Dedifferentiated amniotic fluid mesenchymal stem cell (primary cell): Measurements from ENCODE around the gene PBX4.
A peak's percentile ranks its signal among the peaks of the same experiment; 100 is the strongest.
"Not testable (repeated sequence)": the region's sequence is repeated elsewhere in the genome, so short reads cannot be mapped to it uniquely, and the experiment has no call there.

Experiments used
- DNase-seq: peaks from one replicate; pipeline ENCODE4 v3.0.0-alpha.2; 2016; ENCODE audit errors: extremely low spot score

PBX4 gene

GRCh38 chr19:19627621-19628500 is 9.4 kb upstream of the PBX4 start, which contains the start of gene LPAR2:
LPAR2 (minus strand) TSS chr19:19628220; CDS start chr19:19627275, 945 bp downstream.
- DNase-seq, result no peak

- DNase-seq, result no peak
These were observed 8.3 kb upstream of the PBX4 start for GRCh38 chr19:19626516-19627472.

GRCh38 chr19:19624032-19624570 is 5.6 kb upstream of the PBX4 start:
- peak; percentile 8 for DNase-seq

- DNase-seq, result no peak
These were observed 4.9 kb upstream of the PBX4 start for GRCh38 chr19:19623383-19623782.

GRCh38 chr19:19619849-19620210 is 1.3 kb upstream of the PBX4 start:
- no peak for DNase-seq

- no peak for DNase-seq
These were observed 828 bp upstream of the PBX4 start for GRCh38 chr19:19619181-19619848.

- DNase-seq, result no peak
These were observed 3.4 kb downstream of the PBX4 start for GRCh38 chr19:19615086-19615485.

- no peak for DNase-seq
These were observed 5.0 kb downstream of the PBX4 start for GRCh38 chr19:19613506-19613905.

- no peak for DNase-seq
These were observed 7.9 kb downstream of the PBX4 start for GRCh38 chr19:19610376-19611202.

- DNase-seq, result not testable (repeated sequence)
These were observed 11.8 kb downstream of the PBX4 start for GRCh38 chr19:19606686-19607085.

GRCh38 chr19:19606021-19606420 is 12.5 kb downstream of the PBX4 start:
- no peak for DNase-seq

GRCh38 chr19:19602713-19603324 is 15.7 kb downstream of the PBX4 start:
- DNase-seq, result no peak

GRCh38 chr19:19602136-19602712 is 16.3 kb downstream of the PBX4 start:
- DNase-seq, result no peak

- DNase-seq, result no peak
These were observed 17.6 kb downstream of the PBX4 start for GRCh38 chr19:19600793-19601330.

- DNase-seq, result not testable (repeated sequence)
These were observed 19.6 kb downstream of the PBX4 start for GRCh38 chr19:19598728-19599451.

GRCh38 chr19:19597809-19598306 is 20.6 kb downstream of the PBX4 start:
- no peak for DNase-seq

- DNase-seq, result no peak
These were observed 23.3 kb downstream of the PBX4 start for GRCh38 chr19:19595171-19595701.

- no peak for DNase-seq
These were observed 24.1 kb downstream of the PBX4 start for GRCh38 chr19:19594381-19594780.
